Keratinocyte (primary cell): ENCODE results near the gene CRADD. TPM values are rescaled to one million over a fixed set of nuclear protein-coding genes. Genes with fewer than 3 reads are reported as not detected.

ENCODE experiments used
- DNase-seq: peaks from one replicate; pipeline ENCODE4 v3.0.0-alpha.2; 2011; ENCODE audit warnings: low read depth, missing footprints, low spot score
- FAIRE-seq: peaks from 2 replicates; lab custom pipeline; 2011; peaks lifted over from hg19 to GRCh38; lab: Jason Lieb, UNC
- H2AFZ ChIP-seq: 2 replicates; pipeline ENCODE4 v1.6.0; 2012; ENCODE audit warnings: low read length, control low read depth, inconsistent platforms; ENCODE audit not compliant: control insufficient read depth
- H3K27ac ChIP-seq: 2 replicates; pipeline ENCODE4 v1.5.1; 2011; ENCODE audit warnings: low read length; ENCODE audit not compliant: control insufficient read depth, insufficient read depth
- H3K27me3 ChIP-seq: 3 replicates; pipeline ENCODE4 v1.6.0; 2011; ENCODE audit warnings: low read length; ENCODE audit not compliant: control insufficient read depth, insufficient read depth; ENCODE audit errors: extremely low read depth
- H3K36me3 ChIP-seq, 2 experiments: 2 replicates in 1 of 2; 3 replicates in 1 of 2; pipeline ENCODE4 v1.5.1; 2011; ENCODE audit warnings: low read length in 2 of 2, mild to moderate bottlenecking in 1 of 2; ENCODE audit not compliant: control insufficient read depth in 2 of 2, insufficient read depth in 2 of 2; ENCODE audit errors: extremely low read depth in 1 of 2
- H3K4me1 ChIP-seq: 3 replicates; pipeline ENCODE4 v1.5.1; 2011; ENCODE audit warnings: low read length; ENCODE audit not compliant: control insufficient read depth, insufficient read depth; ENCODE audit errors: extremely low read depth
- H3K4me2 ChIP-seq: 3 replicates; pipeline ENCODE4 v1.6.0; 2011; ENCODE audit warnings: low read depth, low read length; ENCODE audit not compliant: control insufficient read depth, insufficient read depth; ENCODE audit errors: extremely low read depth
- H3K4me3 ChIP-seq, 3 experiments: fragments of 200-600 bp in 1 of 3; sonication (generic) in 1 of 3; 2 replicates in 2 of 3; 3 replicates in 1 of 3; pipeline ENCODE4 v1.5.1; 2011 to 2016; ENCODE audit warnings: low read length in 3 of 3, mild to moderate bottlenecking in 3 of 3, control low read depth in 2 of 3, inconsistent platforms in 1 of 3, low read depth in 1 of 3, mixed read lengths in 1 of 3, mixed run types in 1 of 3, moderate library complexity in 1 of 3; ENCODE audit not compliant: control insufficient read depth in 2 of 3, insufficient read depth in 2 of 3; ENCODE audit errors: extremely low read depth in 1 of 3
- H3K79me2 ChIP-seq: 2 replicates; pipeline ENCODE4 v1.6.0; 2012; ENCODE audit warnings: low read length; ENCODE audit not compliant: control insufficient read depth, insufficient read depth
- H3K9ac ChIP-seq: 3 replicates; pipeline ENCODE4 v1.6.0; 2011; ENCODE audit warnings: low read length; ENCODE audit not compliant: control insufficient read depth, insufficient read depth; ENCODE audit errors: extremely low read depth
- H3K9me1 ChIP-seq: 3 replicates; pipeline ENCODE4 v1.6.0; 2011; ENCODE audit warnings: low read length; ENCODE audit not compliant: control insufficient read depth, insufficient read depth; ENCODE audit errors: extremely low read depth
- H3K9me3 ChIP-seq: 2 replicates; pipeline ENCODE4 v1.5.1; 2012; ENCODE audit warnings: low read depth, low read length; ENCODE audit not compliant: control insufficient read depth
- H4K20me1 ChIP-seq: 3 replicates; pipeline ENCODE4 v1.6.0; 2011; ENCODE audit warnings: low read length; ENCODE audit not compliant: control insufficient read depth, insufficient read depth; ENCODE audit errors: extremely low read depth
- EZH2 ChIP-seq: IDR thresholded peaks from one replicate; pipeline ENCODE4 v1.6.1; 2012; ENCODE audit warnings: inconsistent platforms, mild to moderate bottlenecking, low read length, moderate library complexity
- dilution Hi-C: fragments of 300-500 bp; cut with MboI; formaldehyde crosslinking; loops from one replicate; pipeline ENCODE4 v1.7.0; 2020; ENCODE audit warnings: low sequenced_read_pairs; ENCODE audit not compliant: extremely low pct_ligation_motif_present
- polyA plus RNA-seq, 5 experiments: library from polyadenylated mRNA; depleted of rRNA in 3 of 5; stranded (reverse) in 3 of 5; stranded (forward) in 1 of 5; unstranded in 1 of 5; fragments of >200 nt; gene quantifications; 1 replicate in 1 of 5; 2 replicates in 3 of 5; 3 replicates in 1 of 5; pipeline versions ENCODE4 v1.2.1 to v1.2.3, GENCODE V29; 2011 to 2012; ENCODE audit warnings: missing spikeins in 2 of 5, low read depth in 1 of 5, low replicate concordance in 1 of 5
- TF ChIP-seq, protein P1 (sequence below), 3 experiments: IDR thresholded peaks in 1 of 3; conservative IDR thresholded peaks in 1 of 3; optimal IDR thresholded peaks in 1 of 3; 2 replicates in 2 of 3; 3 replicates in 1 of 3; pipeline versions ENCODE3 to v1.5.1; 2011; ENCODE audit warnings: low read length in 3 of 3, mild to moderate bottlenecking in 3 of 3, moderate library complexity in 2 of 3, control low read depth in 1 of 3, inconsistent platforms in 1 of 3; ENCODE audit not compliant: insufficient read depth in 2 of 3; ENCODE audit errors: extremely low read depth in 1 of 3

The CRADD gene
- polyA plus RNA-seq, 1 donor (not counting 4 experiments of a cell fraction or from before 2014, with no cell fraction given): 11.2 TPM

GRCh38 chr12:93683410-93683809, 6.2 kb downstream of the CRADD start:
- Histone ChIP-seq H2AFZ (no peak overlapping the region), H3K27ac (no peak overlapping the region), H3K9me3 (no peaks in the 10 kb centered on the region), H4K20me1 (no peaks in the 10 kb centered on the region), H3K4me1 (peaks cover under 1% of the 10 kb centered on the region), H3K27me3 (no peaks in the 10 kb centered on the region), H3K79me2 (no peaks in the 10 kb centered on the region), H3K4me2 (no peak overlapping the region), H3K4me3 (no peak overlapping the region), H3K9ac (no peak overlapping the region), H3K36me3 (no peaks in the 10 kb centered on the region), H3K9me1 (no peaks in the 10 kb centered on the region)
- dilution Hi-C loops: no loop called here
- no peak for TF ChIP-seq EZH2
- TF ChIP-seq, protein P1, sequence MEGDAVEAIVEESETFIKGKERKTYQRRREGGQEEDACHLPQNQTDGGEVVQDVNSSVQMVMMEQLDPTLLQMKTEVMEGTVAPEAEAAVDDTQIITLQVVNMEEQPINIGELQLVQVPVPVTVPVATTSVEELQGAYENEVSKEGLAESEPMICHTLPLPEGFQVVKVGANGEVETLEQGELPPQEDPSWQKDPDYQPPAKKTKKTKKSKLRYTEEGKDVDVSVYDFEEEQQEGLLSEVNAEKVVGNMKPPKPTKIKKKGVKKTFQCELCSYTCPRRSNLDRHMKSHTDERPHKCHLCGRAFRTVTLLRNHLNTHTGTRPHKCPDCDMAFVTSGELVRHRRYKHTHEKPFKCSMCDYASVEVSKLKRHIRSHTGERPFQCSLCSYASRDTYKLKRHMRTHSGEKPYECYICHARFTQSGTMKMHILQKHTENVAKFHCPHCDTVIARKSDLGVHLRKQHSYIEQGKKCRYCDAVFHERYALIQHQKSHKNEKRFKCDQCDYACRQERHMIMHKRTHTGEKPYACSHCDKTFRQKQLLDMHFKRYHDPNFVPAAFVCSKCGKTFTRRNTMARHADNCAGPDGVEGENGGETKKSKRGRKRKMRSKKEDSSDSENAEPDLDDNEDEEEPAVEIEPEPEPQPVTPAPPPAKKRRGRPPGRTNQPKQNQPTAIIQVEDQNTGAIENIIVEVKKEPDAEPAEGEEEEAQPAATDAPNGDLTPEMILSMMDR (optimal IDR thresholded peaks at IDR 0.05 in 1 of 3, IDR thresholded peaks at IDR 0.05 in 1 of 3, conservative IDR thresholded peaks at IDR 0.05 in 1 of 3; ENCODE audit: extremely low read depth in 1 of 3, insufficient read depth in 2 of 3, low read length in 3 of 3): no peak
- FAIRE-seq: no peak
- DNase-seq: no peak

GRCh38 chr12:93684716-93685115, 7.5 kb downstream of the CRADD start:
- Histone ChIP-seq H3K9me3 (no peaks in the 10 kb centered on the region), H3K9me1 (no peaks in the 10 kb centered on the region), H3K4me3 (no peak overlapping the region), H3K36me3 (no peaks in the 10 kb centered on the region), H3K4me2 (no peak overlapping the region), H3K27ac (no peak overlapping the region), H3K9ac (no peak overlapping the region), H2AFZ (no peak overlapping the region), H3K79me2 (no peaks in the 10 kb centered on the region), H4K20me1 (no peaks in the 10 kb centered on the region), H3K4me1 (peaks cover 8% of the 10 kb centered on the region), H3K27me3 (no peaks in the 10 kb centered on the region)
- DNase-seq (no peak), FAIRE-seq (no peak)
- dilution Hi-C loops: no loop called here
- TF ChIP-seq EZH2: no peak
- TF ChIP-seq, protein P1 (optimal IDR thresholded peaks at IDR 0.05 in 1 of 3, IDR thresholded peaks at IDR 0.05 in 1 of 3, conservative IDR thresholded peaks at IDR 0.05 in 1 of 3; ENCODE audit: extremely low read depth in 1 of 3, insufficient read depth in 2 of 3, low read length in 3 of 3): no peak
